ENCODE data around the gene GLA.

GLA gene

DNA sequence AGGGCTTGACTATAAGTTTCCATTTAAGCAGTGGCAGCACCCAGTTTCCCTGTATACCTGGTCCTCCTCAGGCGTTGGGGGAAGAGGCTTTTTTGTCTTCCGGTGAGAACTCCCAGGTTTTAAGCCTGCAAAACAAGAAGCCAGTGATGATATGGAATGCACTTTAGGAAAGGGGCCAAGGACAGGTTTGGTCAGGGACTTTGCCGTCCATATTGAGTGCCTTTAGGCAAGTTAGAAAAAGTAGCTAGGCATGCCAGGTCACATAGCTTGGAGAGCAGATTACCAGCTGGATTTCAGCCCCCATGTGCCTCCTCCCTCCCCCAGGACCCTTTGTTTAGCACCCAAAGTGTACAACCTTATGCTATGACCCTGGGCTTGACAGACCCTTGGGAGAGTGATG lies 45.6 kb downstream of the GLA start:
- no peak overlapping the region for H3K27ac ChIP-seq

DNA sequence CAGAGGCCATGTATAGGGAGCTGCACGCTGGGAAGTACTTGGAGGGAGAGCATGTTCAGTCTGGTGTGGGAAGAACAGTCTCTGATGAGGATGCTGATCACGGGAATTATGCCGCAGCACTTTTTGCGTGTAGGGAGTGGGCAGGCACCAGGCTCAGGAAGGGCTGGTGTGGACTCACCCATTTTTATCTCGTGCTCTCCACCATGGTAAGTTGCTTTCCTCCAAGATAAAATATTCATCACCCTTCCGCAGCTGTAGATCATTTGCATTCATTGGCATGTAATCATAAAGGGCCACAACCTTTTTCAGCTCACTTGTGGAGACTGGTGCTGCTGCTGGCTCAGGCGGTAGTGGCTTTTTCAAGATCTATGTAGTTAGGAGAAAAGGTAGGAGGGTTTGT lies 47.3 kb downstream of the GLA start:
- no peak overlapping the region for H3K27ac ChIP-seq
- DNase-seq (ENCODE audit: low read depth, low spot score) = no peak

More for the DNA sequence above, 45.6 kb downstream of the GLA start:
- DNase-seq (ENCODE audit: low read depth, low spot score) = no peak

DNA sequence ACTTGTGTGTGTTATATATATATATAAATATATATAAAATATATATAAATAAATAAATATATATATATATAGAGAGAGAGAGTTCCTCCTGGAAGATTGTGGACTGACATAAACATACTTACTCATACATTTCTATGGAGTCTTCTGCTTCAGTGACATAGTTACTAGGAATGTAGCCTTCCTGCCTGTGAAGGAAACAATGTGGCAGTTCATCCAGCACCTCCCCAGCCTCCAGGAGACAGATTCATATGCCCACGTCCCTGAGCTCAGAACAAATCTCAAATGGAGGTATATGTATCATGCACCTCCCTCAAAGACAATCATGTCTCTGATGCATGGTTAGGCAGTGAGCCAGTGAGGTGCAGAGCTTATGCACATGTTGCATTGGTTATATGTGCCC lies 47.8 kb downstream of the GLA start:
- H3K27ac ChIP-seq = no peak overlapping the region

DNA sequence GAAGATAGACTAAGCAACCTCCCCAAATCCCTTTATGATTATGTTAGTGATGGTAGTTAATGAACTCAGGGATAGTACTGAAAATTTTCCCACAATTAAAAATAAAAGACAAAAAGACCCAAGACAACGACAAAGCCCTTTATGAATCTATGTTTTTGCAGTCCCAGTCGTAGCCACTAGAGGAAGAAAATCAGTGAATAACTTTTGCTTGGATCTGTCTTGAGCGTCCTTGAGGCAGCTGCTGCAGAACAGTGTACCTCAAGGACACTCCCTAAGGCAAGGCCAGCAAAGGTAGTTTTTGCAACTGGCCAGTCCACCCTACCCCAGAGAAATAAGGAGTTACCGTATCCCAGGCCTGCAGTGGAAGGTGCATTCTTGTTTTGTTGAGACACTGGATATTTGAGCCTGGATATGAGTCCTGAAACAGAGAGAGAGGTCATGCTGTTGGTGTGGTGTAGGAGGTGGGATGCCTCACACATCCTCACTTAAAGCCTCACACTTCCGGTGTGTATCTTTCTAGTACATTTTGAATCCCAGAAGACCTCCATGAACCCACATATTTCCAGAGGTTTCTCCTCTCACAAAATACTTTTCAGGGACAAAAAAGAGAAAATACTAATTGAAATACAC lies 50.4 kb downstream of the GLA start:
- DNase-seq (ENCODE audit: low read depth, low spot score) = no peak
- no peak overlapping the region for H3K27ac ChIP-seq

More for the DNA sequence above, 47.8 kb downstream of the GLA start:
- peak; percentile 20 for DNase-seq (ENCODE audit: low read depth, low spot score)

DNA sequence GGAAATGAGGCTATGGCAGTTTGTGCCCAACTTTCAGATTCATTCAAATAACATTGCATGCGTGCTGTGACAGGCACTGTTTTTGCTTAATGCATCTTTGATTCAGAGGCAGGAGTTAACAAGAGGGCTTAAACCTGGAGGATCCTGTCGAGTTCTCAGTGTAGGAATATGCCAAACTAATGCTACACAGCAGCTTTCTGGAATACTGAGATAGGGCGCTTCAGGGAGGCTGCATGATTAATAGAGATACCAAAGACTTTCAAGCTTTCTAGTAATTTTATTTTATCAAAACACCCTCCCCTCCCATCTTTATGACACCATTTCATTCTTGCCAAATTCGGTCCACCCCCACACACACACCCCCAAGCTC lies 58.5 kb downstream of the GLA start:
- no peak for DNase-seq (ENCODE audit: low read depth, low spot score)
- H3K27ac ChIP-seq = peak overlapping the region; percentile 73

DNA sequence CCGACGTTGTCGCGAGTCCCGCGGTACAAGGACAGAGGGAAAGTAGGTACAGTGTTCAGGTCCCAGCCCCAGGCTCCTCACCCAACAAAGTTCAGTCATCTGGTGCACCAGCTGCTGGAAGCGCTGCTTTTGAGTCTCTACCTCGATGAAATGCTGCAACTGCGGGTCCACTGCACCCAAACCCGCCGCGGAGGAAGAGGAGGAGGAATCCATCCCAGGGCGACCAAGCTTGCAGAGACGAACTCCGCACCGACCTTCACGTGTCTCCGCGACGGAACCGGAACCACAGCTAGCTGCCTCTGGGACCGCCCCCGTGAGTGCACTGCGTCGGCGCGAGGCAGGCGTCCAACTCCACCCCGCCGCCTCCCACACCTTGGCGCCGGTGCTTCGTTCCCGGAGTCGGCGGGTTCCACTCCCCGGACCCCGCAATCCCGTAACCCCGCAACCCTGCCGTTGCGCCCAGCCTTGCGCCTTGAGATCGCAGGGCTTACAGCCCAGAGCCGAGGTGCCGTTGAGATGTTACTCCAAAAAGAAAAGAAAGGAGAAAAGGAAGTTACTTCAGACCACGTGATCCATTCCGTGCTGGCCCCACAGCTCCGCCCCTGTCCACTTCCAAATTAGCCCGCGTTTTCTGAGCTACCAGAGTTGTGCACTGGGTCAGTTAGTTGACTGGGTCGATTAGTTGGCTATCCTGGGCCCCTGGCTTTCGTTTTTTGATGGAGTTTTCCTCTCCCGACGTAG lies 59.1 kb downstream of the GLA start, which contains the start of gene TIMM8A:
TIMM8A (minus strand) TSS at position 291 of the 741 bp plus-strand sequence; CDS start at position 213, 78 bp downstream.
- DNase-seq (ENCODE audit: low read depth, low spot score) = no peak
- H3K27ac ChIP-seq = peak within 1 kb of the TSS; percentile 73

DNA sequence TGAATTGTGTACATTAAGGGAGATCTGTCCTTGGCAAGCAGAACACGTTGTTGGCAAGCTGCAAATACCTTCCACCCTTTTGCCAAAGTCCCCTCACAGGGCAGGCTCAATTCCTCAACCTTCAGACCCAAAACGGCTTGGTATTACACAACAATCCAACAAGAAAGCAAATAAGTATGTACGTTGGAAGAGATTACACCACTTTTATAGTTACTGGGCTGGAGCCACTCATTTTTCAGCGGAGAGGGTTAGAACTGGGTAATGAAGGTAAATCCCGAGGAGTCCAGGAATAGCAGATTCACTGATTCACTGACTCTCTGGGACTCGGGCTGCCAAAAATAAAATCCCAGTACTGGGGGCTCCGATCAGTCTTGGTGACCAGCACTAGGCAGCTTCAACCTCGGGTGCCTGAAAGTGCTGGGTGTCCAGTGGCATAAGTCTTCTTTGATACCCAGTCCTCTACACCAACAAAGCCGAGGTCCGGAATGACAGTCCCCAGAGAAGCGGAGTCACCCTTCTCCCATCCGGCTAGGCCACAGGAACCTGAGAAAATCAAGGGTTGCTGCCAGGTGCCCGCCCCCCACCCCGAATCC lies 59.8 kb downstream of the GLA start:
- H3K27ac ChIP-seq = peak overlapping the region; percentile 73
- no peak for DNase-seq (ENCODE audit: low read depth, low spot score)
